Activated naive CD4-positive, alpha-beta T cell treated with anti-CD3 and anti-CD28 coated beads, Interleukin-2, amount 10 ng/mL, durations not matched to agents 7 days and 5 days (primary cell): ENCODE measurements around the gene FNDC10.
"Not testable (repeated sequence)": the region's sequence is repeated elsewhere in the genome, so short reads cannot be mapped to it uniquely, and the experiment has no call there.

Experiments used
- CTCF ChIA-PET: fragments of 350-600 bp; sonication (Branson Sonifier 250); formaldehyde crosslinking; loops from one replicate; lab custom pipeline; 2021; ENCODE audit warnings: antibody characterized with exemption; lab: Charles Lee
- DNase-seq: peaks from one replicate; pipeline ENCODE4 v3.0.0-alpha.2; 2020
- H3K27ac Mint-ChIP-seq: one replicate; pipeline ENCODE4 v1.8.0; 2021; ENCODE audit warnings: mild to moderate bottlenecking, moderate library complexity, mixed read lengths
- H3K27me3 Mint-ChIP-seq: one replicate; pipeline ENCODE4 v1.8.0; 2021; ENCODE audit warnings: mild to moderate bottlenecking, mixed read lengths
- H3K36me3 Mint-ChIP-seq: one replicate; pipeline ENCODE4 v1.8.0; 2021; ENCODE audit warnings: mixed read lengths
- H3K4me1 Mint-ChIP-seq: one replicate; pipeline ENCODE4 v1.8.0; 2021; ENCODE audit warnings: mixed read lengths
- H3K4me3 Mint-ChIP-seq: one replicate; pipeline ENCODE4 v1.8.0; 2021; ENCODE audit warnings: mild to moderate bottlenecking, moderate library complexity, mixed read lengths
- H3K9me3 Mint-ChIP-seq: one replicate; pipeline ENCODE4 v1.8.0; 2021; ENCODE audit warnings: mixed read lengths

The FNDC10 gene

DNA sequence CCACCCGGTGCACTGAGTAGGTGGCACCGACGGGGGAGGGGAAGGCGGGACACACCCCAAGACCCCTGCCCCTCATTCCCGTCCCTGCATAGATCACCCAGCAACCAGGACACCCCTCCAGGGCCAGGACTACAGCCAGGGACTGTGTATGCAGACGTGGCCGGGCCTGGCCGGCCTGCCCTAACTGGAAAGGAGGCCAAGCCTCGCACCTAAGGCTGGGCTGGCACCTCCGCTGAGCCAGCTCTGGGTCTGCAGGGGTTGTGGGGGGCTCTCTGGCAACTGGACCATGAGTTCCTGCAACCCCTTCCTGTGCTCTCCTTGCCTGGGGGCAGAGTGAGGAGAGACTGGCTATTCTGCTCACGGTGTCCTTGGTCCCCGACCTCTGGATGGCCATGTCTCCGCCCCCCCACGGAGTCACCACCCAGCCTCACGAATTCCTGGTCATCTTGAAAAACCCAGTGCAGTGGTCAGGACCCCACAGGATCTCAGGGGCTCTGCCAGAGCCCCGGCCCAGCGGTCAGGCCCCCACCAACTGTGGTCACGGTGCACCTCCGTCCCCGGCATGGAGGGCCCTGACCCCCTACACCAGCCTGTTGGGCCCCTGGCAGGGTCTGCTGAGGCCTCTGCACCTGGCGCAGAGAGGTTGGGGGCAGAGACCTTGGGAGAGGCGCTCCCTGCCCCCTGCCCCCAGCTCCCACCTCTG lies 1.1 kb upstream of the FNDC10 start:
- peak overlapping the region; percentile 52 for H3K4me3 Mint-ChIP-seq
- peaks cover 59% of the 10 kb centered on the region for H3K27me3 Mint-ChIP-seq
- H3K9me3 Mint-ChIP-seq, result no peaks in the 10 kb centered on the region
- DNase-seq, result no peak
- H3K36me3 Mint-ChIP-seq, result peaks cover 2% of the 10 kb centered on the region
- peaks cover 13% of the 10 kb centered on the region for H3K4me1 Mint-ChIP-seq
- CTCF ChIA-PET, result no interaction called here
- H3K27ac Mint-ChIP-seq, result no peak overlapping the region

GRCh38 chr1:1599030-1599934 lies 653 bp downstream of the FNDC10 start:
- H3K27me3 Mint-ChIP-seq, result peaks cover 52% of the 10 kb centered on the region
- peak overlapping the region; percentile 67 for H3K27ac Mint-ChIP-seq
- CTCF ChIA-PET, result no interaction called here
- peak overlapping the region; percentile 77 for H3K4me3 Mint-ChIP-seq
- H3K9me3 Mint-ChIP-seq, result no peaks in the 10 kb centered on the region
- H3K36me3 Mint-ChIP-seq, result peaks cover 2% of the 10 kb centered on the region
- peak; percentile 67 for DNase-seq
- peaks cover 9% of the 10 kb centered on the region for H3K4me1 Mint-ChIP-seq

DNA sequence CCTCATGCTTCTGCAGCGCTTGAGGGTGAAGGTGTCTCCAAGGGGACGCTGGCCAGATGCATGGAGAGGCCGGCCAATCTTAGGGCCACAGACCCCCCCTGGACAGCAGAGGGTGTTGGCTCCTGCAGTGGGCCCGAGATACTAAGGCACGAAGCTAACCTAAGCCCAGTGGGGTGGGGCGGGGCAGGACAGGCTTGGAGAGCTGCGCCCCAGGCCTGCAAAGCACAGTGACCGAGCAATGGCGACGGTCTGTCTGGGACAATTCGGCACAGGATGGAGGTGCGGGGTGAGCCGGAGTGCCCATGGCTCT lies 1.3 kb downstream of the FNDC10 start:
- peaks cover 9% of the 10 kb centered on the region for H3K4me1 Mint-ChIP-seq
- H3K4me3 Mint-ChIP-seq, result peak overlapping the region; percentile 77
- CTCF ChIA-PET, result no interaction called here

DNA sequence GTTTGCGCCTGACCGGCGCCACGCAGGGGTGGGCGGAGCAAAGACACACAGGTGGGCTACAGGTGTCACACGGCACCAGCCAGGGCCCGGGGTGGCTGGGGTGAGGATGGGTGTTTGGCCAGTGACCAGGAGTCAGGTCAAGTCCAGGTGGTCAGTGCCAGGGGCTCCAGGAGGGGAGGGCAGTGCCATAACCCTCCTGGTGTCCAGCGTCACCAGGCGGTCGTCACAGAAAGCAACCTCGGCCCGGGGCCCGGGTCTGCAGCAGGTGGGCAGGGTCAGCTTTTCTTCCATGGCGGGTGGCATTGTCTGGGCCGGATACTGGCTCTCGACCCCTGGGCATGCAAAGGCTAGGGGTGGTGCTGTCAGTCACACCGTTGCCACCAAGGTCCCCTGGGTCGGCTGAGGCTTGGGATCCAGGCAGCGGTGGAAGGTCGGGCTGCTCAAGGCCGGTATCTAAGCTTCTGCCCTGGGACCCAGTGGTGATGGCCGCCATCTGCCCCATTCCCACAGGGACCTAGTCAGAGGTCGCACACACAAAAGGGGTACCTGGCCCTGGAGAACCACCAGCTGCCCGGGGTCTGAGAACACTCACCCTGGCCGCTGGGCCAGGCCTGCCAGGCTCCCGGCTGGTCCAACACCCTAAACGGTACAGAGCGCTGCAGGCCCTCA lies 1.8 kb downstream of the FNDC10 start:
- DNase-seq, result no peak
- Mint-ChIP-seq H3K27ac (no peak overlapping the region), H3K4me1 (peaks cover 9% of the 10 kb centered on the region), H3K9me3 (no peaks in the 10 kb centered on the region), H3K4me3 (peak overlapping the region; percentile 77), H3K27me3 (peaks cover 42% of the 10 kb centered on the region), H3K36me3 (peaks cover 2% of the 10 kb centered on the region)
- CTCF ChIA-PET, result no interaction called here

More for the DNA sequence above, 1.3 kb downstream of the FNDC10 start:
- DNase-seq, result no peak
- H3K36me3 Mint-ChIP-seq, result peaks cover 2% of the 10 kb centered on the region
- H3K9me3 Mint-ChIP-seq, result no peaks in the 10 kb centered on the region
- H3K27me3 Mint-ChIP-seq, result peaks cover 46% of the 10 kb centered on the region
- H3K27ac Mint-ChIP-seq, result peak overlapping the region; percentile 67

GRCh38 chr1:1597275-1597930 lies 2.5 kb downstream of the FNDC10 start:
- H3K27ac Mint-ChIP-seq, result no peak overlapping the region
- H3K27me3 Mint-ChIP-seq, result peaks cover 42% of the 10 kb centered on the region
- DNase-seq, result peak; percentile 42
- no peaks in the 10 kb centered on the region for H3K9me3 Mint-ChIP-seq
- peaks cover 2% of the 10 kb centered on the region for H3K36me3 Mint-ChIP-seq
- H3K4me1 Mint-ChIP-seq, result peaks cover 9% of the 10 kb centered on the region
- CTCF ChIA-PET, result interaction anchor here (1.3 kb wide), 1 partner anchor 11 kb away, joined by 3 read pairs; no protein-coding TSS in a partner anchor
- H3K4me3 Mint-ChIP-seq, result no peak overlapping the region

DNA sequence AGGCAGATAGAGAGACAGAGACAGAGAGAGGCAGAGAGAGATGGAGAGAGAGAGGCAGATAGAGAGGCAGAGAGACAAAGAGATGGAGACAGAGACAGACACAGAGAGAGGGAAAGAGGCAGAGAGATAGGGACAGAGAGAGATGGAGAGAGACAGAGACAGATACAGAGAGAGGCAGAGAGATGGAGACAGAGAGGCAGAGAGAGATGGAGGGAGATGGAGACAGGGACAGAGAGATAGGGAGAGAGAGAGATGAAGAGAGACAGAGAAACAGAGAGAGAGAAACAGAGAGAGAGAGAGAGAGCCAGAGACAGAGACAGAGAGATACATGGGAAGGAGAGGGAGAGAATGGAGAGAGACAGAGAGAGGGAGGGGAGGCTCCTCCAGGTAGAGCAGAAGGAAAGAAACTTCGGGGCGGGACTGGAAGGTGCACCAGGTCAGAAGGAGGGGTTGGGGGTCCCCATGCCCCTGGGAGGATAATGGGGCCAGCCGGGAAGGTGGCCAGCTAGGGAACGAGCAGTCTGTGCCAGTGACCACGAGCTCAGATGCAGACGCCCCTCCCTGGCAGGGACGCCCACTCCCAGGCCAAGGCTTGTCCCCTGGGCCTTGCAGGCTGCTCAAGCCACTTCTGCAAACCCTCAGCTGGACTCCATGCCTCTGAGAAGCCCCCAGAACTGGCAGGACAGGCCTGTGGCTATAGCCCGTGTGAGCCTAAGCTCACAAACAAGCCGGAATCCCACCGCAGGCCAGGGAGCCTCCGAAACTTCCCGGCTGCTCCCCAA lies 3.3 kb downstream of the FNDC10 start:
- CTCF ChIA-PET, result interaction anchor here (1.3 kb wide), 1 partner anchor 10 kb away, joined by 3 read pairs; no protein-coding TSS in a partner anchor
- H3K36me3 Mint-ChIP-seq, result peaks cover 2% of the 10 kb centered on the region

DNA sequence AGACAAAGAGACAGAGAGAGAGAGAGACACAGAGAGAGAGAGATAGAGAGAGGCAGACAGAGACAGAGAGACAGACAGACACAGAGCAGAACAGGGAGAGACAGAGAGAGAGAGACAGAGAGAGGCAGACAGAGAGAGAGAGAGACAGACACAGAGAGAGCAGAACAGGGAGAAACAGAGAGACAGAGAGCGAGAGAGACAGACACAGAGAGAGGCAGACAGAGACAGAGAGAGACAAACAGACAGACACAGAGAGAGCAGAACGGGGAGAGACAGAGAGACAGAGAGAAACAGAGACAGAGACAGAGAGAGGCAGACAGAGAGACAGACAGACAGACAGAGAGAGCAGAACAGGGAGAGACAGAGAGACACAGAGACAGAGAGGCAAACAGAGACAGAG lies 4.6 kb downstream of the FNDC10 start:
- H3K36me3 Mint-ChIP-seq, DNase-seq, H3K4me3 Mint-ChIP-seq, H3K9me3 Mint-ChIP-seq, H3K27ac Mint-ChIP-seq, CTCF ChIA-PET, H3K4me1 Mint-ChIP-seq: not testable (repeated sequence)
- H3K27me3 Mint-ChIP-seq, result peaks cover 25% of the 10 kb centered on the region

More for the DNA sequence above, 3.3 kb downstream of the FNDC10 start:
- no peak overlapping the region for H3K27ac Mint-ChIP-seq
- no peak overlapping the region for H3K4me3 Mint-ChIP-seq
- H3K9me3 Mint-ChIP-seq, result no peaks in the 10 kb centered on the region
- H3K4me1 Mint-ChIP-seq, result peaks cover 9% of the 10 kb centered on the region
- H3K27me3 Mint-ChIP-seq, result peaks cover 35% of the 10 kb centered on the region
- no peak for DNase-seq

DNA sequence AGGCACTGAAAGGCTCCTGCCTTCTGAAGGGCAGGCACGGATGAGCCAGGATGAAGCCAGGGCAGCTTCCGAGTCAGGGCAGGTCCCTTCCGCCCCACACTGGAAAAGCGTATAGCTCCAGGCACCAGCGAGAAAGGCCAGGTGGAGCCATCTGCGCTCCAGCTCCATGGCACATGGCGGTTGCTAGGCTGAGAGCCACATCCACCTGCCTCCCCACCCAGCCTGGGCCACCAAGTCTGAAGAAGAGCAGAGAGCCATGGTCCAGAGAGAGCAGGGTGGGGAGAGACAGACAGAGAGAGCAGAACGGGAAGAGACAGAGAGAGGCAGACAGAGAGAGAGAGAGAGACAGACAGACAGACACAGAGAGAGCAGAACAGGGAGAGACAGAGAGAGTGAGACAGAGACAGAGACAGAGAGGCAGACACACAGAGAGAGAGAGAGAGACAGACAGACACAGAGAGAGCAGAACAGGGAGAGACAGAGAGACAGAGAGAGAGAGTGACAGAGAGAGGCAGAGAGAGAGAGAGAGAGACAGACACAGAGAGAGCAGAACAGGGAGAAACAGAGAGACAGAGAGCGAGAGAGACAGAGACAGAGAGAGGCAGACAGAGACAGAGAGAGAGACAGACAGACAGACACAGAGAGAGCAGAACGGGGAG lies 5.2 kb downstream of the FNDC10 start:
- DNase-seq, result no peak
- CTCF ChIA-PET, result no interaction called here
- peaks cover 9% of the 10 kb centered on the region for H3K4me1 Mint-ChIP-seq

DNA sequence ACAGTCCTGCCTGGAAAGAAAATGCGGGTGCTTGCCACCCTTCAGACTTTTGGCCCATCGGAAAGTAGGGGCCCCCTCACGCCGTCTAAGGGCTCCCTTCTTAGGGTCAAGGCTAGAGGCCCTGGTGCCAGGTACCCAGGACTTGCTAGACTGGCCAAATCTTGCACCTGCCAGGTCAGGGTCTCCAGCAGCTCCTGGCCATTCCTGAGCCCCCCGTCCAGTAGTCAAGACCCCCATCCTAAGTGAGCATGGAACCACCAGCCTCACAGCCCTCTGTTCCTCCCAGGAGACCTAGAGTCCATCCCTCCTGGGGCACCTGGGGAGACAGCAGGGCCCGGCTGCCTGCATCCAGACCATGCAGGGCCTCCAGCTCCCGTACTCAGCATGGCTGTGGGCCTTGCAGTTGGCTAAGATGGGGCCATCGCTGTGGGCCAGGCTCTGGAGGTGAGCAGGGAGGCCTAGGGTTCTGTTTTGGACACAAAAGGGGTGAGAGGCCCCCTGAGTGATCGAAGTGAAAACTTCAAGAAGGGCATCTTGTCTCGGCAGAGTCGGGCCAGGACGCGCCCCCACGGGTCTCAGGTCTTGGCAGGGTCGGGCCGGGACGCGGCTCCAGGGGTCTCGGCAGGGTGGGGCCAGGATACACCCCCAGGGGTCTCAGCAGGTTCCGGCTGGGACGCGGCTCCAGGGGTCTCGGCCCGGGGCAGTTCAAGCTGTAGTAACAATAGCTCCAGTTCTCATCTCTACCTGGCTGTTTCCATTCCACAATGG lies 5.9 kb downstream of the FNDC10 start:
- H3K27me3 Mint-ChIP-seq, result peaks cover 26% of the 10 kb centered on the region
- CTCF ChIA-PET, result no interaction called here
- no peaks in the 10 kb centered on the region for H3K9me3 Mint-ChIP-seq
- no peak overlapping the region for H3K27ac Mint-ChIP-seq
- H3K4me3 Mint-ChIP-seq, result no peak overlapping the region
- peaks cover 2% of the 10 kb centered on the region for H3K36me3 Mint-ChIP-seq
- no peak for DNase-seq
- peaks cover 7% of the 10 kb centered on the region for H3K4me1 Mint-ChIP-seq

More for the DNA sequence above, 5.2 kb downstream of the FNDC10 start:
- H3K27ac Mint-ChIP-seq, result no peak overlapping the region
- H3K27me3 Mint-ChIP-seq, result peaks cover 26% of the 10 kb centered on the region
- no peaks in the 10 kb centered on the region for H3K9me3 Mint-ChIP-seq
- no peak overlapping the region for H3K4me3 Mint-ChIP-seq
- H3K36me3 Mint-ChIP-seq, result peaks cover 2% of the 10 kb centered on the region

- Mint-ChIP-seq H3K36me3 (no peaks in the 10 kb centered on the region), H3K4me3 (no peak overlapping the region), H3K9me3 (no peaks in the 10 kb centered on the region), H3K4me1 (no peaks in the 10 kb centered on the region), H3K27ac (no peak overlapping the region), H3K27me3 (peaks cover 15% of the 10 kb centered on the region)
- CTCF ChIA-PET, result no interaction called here
- no peak for DNase-seq
Observed at GRCh38 chr1:1591452-1591851, 8.5 kb downstream of the FNDC10 start.

GRCh38 chr1:1583347-1584010 lies 16.5 kb downstream of the FNDC10 start:
- CTCF ChIA-PET, result no interaction called here
- H3K9me3 Mint-ChIP-seq, result no peaks in the 10 kb centered on the region
- H3K36me3 Mint-ChIP-seq, result no peaks in the 10 kb centered on the region
- peaks cover 57% of the 10 kb centered on the region for H3K27me3 Mint-ChIP-seq
- peaks cover 6% of the 10 kb centered on the region for H3K4me1 Mint-ChIP-seq
- H3K27ac Mint-ChIP-seq, result no peak overlapping the region
- H3K4me3 Mint-ChIP-seq, result no peak overlapping the region
- no peak for DNase-seq
